ENCODE data around the gene MACROD2.

DNA sequence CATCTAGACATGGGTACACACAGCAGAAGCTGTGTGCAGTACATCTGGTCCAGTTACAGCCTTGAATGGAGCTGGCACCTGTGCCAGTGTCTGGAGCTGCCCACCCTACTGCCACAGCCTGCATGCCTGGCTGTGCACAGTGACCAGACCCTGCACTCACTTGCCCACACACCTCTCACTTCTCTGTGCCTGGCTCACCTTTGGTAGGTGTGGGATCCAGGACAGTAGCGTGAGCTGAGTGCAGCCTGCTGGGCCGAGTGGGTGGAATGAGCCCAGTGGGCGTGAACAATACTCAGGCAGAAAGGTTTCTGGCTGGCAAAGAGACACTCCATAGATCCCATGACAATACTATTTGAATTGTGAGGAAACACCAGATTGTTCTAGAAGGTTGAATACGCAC is 1181.6 kb downstream of the MACROD2 start:
- no peak for TF ChIP-seq ELK4 (IDR thresholded peaks at IDR 0.05; ENCODE audit: borderline replicate concordance, low read depth, low read length)
- TF ChIP-seq SETDB1 (IDR thresholded peaks at IDR 0.05; ENCODE audit: insufficient read length, low read length) = no peak
- no peak for TF ChIP-seq ZNF140 (tag by site-specific recombination; IDR thresholded peaks at IDR 0.05)
- TF ChIP-seq, protein P1, sequence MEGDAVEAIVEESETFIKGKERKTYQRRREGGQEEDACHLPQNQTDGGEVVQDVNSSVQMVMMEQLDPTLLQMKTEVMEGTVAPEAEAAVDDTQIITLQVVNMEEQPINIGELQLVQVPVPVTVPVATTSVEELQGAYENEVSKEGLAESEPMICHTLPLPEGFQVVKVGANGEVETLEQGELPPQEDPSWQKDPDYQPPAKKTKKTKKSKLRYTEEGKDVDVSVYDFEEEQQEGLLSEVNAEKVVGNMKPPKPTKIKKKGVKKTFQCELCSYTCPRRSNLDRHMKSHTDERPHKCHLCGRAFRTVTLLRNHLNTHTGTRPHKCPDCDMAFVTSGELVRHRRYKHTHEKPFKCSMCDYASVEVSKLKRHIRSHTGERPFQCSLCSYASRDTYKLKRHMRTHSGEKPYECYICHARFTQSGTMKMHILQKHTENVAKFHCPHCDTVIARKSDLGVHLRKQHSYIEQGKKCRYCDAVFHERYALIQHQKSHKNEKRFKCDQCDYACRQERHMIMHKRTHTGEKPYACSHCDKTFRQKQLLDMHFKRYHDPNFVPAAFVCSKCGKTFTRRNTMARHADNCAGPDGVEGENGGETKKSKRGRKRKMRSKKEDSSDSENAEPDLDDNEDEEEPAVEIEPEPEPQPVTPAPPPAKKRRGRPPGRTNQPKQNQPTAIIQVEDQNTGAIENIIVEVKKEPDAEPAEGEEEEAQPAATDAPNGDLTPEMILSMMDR (tag by site-specific recombination; IDR thresholded peaks at IDR 0.05) = no peak
- TF ChIP-seq ZNF707 (tag by site-specific recombination; IDR thresholded peaks at IDR 0.05) = no peak
- no peak for TF ChIP-seq KLF16 (tag by site-specific recombination; IDR thresholded peaks at IDR 0.05)
- no peak for TF ChIP-seq ZNF24 (tag by site-specific recombination; IDR thresholded peaks at IDR 0.05)
- TF ChIP-seq ZNF416 (tag by site-specific recombination; IDR thresholded peaks at IDR 0.05) = no peak
- no peak for TF ChIP-seq PRDM10 (tag by site-specific recombination; IDR thresholded peaks at IDR 0.05)
- TF ChIP-seq, protein P2, sequence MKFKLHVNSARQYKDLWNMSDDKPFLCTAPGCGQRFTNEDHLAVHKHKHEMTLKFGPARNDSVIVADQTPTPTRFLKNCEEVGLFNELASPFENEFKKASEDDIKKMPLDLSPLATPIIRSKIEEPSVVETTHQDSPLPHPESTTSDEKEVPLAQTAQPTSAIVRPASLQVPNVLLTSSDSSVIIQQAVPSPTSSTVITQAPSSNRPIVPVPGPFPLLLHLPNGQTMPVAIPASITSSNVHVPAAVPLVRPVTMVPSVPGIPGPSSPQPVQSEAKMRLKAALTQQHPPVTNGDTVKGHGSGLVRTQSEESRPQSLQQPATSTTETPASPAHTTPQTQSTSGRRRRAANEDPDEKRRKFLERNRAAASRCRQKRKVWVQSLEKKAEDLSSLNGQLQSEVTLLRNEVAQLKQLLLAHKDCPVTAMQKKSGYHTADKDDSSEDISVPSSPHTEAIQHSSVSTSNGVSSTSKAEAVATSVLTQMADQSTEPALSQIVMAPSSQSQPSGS (tag by site-specific recombination; IDR thresholded peaks at IDR 0.05; ENCODE audit: low read depth) = no peak
